CD4-positive, alpha-beta T cell treated with Interleukin-6 for 4 hours (primary cell): ENCODE results near the gene OSBPL8.
"Not testable (repeated sequence)": the region's sequence is repeated elsewhere in the genome, so short reads cannot be mapped to it uniquely, and the experiment has no call there.

Source experiments
- DNase-seq: peaks from one replicate; pipeline ENCODE4 v3.0.0-alpha.2; 2020; ENCODE audit warnings: mixed read lengths

Gene OSBPL8

DNA sequence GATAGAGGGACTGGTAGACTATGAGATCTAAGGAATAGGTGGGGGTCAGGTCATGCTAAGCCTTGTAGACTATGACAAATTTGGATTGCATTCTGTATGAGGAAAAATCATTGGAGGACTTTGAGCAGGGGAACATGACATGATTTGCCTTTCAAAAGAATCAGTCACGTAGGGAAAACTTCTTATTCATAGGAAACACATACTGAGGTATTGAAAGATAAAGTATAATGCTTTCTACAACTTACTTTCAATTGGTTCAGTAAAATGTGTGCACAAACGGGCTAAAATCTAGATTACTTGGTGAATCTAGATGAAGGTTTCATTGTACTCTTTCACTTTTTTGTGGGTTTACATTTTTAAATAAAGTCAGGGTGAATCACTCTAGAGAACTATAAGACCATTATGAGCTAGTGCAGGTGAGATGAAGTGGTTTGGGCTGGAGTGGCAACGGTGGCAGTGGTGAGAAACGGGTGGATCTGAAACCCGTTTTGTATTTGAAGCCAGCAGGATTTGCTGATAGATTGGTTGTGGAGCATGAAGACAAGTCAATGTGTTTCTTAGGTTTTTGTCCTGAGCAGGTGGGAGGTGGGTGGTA lies 218.0 kb downstream of the OSBPL8 start:
- DNase-seq = no peak

DNA sequence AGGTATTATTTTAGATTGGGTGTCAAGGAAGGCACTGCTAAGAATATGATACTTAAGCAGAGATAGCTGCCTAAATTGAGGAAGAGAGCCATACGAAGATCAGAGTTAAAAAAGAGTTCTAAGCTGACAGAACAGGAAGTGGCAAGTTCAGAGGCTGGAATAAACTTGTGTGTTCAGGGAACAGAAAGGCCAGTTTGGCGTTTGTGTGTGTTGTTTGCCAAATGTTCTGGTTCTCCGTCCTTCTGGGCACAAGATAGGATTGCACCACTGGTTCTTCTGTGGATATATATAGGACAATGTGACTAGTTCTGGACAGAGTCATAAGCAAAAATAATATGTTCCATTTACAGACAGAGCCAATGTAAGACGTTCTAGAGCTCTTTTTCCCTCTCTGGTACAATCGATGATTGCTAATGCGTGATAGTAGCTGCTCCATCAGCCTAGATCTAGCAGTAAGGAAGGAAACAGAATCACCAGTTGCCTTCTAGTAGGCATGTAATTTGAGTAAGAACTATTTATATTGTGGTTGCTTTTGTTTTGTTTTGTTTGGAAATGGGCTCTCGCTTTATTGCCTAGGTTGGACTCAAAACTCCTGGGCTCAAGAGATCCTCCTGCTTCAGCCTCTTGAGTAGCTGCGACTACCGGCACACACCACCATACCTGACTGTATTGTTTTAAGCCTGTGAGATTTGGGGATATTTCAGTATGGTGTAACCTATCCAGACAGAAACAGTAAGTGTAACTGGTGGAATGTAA lies 218.7 kb downstream of the OSBPL8 start:
- DNase-seq = no peak

DNA sequence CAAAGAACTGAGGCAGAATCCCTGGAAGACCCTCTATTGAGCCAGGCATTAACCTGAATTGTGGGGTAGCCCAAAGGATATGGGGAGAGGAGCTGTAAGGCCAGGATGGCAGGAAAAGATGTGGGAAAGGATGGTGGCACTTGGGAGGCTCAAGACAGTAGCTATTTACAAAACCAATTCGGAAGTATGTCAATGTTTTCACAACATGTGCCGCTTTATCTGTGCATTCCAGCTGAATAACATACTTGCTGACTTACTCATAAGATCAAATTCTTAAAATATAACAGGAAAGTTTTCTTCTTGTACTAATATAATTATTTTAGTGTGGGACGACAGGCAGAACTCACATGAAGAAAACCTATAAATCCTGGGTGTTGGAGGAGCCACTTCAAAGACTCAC lies 222.0 kb downstream of the OSBPL8 start:
- no peak for DNase-seq

DNA sequence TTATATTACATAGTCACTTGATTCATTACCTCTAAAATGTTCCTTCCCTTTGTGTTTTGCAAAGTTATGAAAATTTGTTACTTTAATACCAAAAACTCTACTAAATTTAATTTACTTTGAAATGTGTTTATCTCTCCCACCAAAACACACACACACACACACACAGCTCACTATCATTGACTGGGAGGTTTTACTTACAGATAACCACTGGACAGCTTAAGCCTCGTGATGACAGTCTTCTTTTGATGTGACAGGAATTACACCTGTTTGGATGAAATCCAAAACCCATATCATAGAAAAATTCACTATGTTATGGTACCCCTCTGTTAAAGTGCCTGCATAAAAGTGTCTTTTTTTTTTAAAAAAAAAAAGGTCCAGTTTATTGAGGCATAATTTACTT lies 227.0 kb downstream of the OSBPL8 start:
- no peak for DNase-seq

DNA sequence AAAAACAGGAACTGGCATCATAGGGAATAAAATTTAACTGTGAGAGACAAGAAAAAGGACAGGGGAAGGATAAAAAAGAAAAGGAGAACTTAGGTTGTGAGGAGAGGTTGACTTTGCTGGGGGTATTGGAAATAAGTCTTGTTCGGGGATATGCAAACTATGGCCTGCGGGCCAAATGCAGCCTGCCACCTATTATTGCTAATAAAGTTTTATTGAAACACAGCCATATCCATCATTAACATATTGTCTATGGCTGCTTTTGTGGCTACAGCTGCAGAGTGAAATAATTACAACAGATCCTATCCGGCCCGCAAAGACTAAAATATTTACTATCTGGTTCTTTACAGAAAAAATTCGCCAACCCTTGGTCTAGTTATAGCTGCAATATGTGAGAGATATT lies 230.0 kb downstream of the OSBPL8 start:
- DNase-seq = no peak

DNA sequence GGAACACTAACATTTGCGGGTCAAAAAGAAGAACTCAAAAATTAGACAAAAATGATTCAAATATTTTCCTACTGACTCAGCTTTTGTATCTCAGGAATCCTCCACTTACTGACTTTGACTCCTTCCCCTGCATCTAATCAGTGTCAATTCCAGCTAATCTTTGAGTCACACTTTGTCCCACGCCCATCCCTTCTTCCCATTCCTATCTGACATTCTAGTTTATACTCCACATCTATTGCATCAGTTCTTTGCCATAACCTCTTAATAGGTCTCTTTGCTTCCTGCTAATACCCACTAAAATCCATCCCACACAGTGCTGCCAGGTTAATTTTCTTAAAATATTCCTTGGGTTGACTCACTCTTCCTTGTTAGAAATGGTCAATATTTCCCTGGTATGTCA lies 230.4 kb downstream of the OSBPL8 start:
- DNase-seq = no peak

DNA sequence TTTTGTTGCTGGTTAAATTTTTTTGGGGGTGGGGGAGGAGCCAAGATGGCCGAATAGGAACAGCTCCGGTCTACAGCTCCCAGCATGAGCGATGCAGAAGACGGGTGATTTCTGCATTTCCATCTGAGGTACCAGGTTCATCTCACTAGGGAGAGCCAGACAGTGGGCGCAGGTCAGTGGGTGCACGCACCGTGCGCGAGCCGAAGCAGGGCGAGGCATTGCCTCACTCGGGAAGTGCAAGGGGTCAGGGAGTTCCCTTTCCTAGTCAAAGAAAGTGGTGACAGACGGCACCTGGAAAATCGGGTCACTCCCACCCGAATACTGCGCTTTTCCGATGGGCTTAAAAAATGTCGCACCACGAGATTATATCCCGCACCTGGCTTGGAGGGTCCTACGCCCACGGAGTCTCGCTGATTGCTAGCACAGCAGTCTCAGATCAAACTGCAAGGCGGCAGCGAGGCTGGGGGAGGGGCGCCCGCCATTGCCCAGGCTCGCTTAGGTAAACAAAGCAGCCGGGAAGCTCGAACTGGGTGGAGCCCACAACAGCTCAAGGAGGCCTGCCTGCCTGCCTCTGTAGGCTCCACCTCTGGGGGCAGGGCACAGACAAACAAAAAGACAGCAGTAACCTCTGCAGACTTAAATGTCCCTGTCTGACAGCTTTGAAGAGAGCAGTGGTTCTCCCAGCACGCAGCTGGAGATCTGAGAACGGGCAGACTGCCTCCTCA lies 239.8 kb downstream of the OSBPL8 start:
- DNase-seq = not testable (repeated sequence)

DNA sequence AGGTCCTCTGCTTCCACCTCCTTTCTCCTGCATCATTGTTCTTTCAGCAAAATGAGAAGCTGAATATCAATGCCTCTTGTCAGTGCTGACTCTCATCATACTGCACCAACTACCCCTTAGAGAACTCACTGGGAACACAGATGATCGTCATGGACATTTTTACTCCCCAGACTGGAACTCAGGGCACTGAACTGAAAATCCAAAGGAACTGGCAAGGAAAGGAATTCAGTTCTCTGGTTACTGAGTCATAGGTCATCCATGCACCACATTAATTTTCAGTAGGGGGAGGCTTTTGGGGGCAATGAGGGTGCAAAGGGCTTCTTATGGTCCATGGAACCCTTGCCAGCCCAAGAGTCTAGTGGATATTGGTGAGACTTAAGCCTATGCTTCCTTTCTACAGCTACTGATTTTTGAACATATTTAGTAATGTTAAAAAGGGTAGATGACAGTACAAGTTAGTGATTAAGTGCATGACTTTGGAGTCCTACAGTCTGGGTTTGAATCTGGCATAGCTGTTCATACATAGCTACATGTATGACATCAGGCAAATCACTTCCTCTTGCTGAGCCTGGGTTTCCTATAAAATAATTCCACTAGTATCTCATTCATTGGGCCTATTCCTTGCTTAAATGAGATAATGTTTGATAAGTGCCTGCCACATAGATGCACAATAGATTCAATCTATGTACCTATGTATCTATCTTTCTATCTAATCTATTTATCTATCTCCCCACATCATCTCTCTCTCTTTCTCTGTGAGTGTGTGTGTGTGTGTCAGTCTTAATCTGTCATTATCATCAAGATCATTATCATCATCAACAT lies 240.6 kb downstream of the OSBPL8 start:
- no peak for DNase-seq

DNA sequence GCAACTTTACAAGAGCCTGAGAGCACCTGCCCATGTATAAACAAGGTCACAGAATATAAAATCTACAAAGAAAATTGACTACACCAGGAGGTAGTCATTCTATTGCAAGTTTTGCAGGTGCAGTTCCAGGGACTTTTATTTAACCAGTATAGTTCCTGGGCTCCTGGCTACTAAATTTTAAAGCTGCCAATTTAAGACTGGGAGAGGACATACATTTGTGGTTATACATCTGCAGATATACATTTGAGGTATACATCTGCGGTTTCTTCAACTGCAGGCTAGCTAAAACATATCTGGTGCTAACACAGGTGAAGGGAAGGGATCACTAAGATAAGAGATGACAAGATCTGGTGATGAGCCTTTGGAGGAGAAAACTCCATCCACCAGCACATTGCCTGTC lies 241.6 kb downstream of the OSBPL8 start:
- no peak for DNase-seq

DNA sequence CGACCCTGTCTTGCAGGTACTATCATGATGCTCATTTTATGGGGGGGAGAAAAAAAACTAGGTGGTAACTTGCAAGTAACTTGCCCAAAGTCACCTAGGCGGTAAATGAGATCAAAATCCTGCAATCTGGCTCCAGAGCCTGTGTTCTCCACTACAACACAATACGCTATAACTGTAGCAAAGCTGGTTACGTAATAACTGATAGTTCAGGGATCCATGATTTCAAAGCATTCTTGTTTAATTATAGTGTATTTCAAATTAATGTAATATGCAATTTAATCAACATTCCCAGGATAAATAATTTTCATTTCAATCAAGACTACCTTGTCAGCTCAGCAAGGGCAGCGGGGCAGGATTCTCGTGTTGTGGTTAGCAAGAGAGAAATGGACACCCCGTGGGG lies 243.1 kb downstream of the OSBPL8 start:
- DNase-seq = no peak

DNA sequence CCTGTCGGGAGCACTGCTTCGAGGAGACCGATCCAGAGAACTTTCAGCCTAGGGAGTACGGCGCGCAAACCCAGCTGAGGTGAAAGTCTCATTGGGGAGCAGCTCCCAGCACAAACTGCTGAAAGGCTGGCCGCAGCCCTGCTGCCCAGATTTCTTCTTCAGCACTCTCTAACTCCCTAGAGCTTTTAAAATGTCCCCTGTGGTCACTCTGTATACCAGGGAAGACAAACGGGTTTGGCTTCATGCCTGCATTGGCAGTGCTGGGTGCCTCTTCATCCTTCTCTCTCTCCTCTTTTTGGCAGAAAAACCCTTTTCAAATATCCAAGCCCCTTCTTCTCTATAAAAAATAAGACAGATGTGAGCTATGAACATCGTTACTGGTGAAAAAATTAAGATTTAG lies 246.3 kb downstream of the OSBPL8 start:
- DNase-seq = no peak

DNA sequence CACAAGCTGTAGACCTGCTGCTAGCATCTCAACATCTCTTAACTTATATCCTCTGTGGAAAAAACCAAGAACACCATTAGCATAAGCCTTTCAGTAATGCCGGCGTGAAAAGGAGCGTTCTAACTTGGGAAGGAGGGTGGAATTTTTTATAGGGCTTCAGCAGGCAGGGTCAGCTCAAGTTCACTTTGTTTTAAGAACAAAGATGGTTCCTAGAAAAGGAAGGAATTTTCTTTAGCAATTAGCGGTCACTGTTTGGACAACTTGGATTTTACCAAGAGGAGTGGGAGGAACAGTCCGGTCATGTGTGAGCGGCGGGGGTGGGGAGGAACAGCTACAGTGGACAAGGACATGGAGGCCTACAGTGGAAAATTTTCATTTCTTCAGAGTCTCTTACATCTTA lies 247.3 kb downstream of the OSBPL8 start:
- DNase-seq = no peak

DNA sequence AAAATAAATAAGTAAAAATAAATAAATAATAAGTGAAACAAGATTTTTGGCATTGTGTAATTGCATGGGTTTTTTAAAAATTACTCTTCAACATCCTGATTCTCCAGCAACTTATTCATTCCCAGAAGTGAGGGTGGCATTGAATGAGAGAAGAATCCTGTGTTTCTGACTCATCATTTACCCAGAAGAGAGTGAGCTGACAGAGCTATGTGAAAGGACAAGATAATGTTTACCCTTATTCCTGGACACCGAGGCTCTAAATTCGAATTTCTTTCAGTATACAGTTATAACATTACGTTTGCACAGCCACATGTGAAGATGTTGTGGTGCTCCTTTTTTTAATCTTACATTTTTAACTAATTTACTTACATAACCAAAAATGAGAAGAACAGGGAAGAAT lies 247.8 kb downstream of the OSBPL8 start:
- no peak for DNase-seq

DNA sequence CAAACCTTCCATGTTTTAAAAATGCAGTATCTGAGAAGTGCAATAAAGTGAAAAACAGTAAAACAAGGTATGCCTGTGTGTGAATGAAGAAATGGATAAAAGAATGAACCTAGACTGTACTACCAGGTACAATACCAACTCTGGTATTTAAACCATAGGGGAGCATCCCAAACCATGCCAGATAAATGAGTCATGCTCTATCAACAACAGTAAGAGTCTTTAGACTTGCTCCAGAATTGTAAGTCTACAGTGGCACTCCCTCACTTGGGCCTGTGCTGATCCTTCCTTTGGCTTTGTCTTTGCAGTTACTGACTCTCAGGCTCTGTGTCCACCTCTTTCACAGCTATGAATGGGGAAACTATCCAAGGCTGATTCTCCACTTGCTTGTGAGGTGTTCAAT lies 249.5 kb downstream of the OSBPL8 start:
- DNase-seq = no peak

DNA sequence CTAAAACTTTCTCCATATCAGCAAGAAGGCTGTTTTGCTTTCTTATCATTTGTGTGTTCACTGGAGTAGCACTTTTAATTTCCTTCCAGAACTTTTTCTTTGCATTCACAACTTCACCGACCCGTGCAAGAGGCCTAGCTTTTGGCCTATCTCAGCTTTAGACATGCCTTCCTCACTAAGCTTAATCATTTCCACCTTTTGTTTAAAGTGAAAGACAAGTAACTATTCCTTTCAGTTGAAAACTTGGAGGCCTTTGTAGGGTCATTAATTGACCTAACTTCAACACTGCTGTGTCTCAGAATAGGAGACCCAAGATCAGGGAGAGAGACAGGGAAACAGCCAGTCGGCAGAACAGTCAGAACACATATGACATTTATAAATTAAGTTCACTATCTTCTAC lies 250.7 kb downstream of the OSBPL8 start:
- DNase-seq = no peak

DNA sequence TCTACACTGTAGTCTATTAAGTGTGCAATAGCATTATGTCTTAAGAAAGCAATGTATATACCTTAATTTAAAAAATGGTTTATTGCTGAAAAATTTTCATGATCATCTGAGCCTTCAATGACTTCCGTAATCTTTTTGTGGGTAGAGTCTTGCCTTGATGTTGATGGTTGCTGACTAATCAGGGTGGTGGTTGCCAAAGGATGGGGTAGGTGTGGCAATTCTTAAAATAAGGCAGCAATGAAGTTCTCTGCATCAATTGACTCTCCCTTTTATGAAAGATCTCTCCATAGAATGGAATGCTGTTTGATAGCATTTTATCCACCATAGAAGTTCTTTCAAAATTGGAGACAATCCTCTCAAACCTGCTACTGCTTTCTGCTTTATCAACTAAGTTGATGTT lies 252.5 kb downstream of the OSBPL8 start:
- DNase-seq = no peak

DNA sequence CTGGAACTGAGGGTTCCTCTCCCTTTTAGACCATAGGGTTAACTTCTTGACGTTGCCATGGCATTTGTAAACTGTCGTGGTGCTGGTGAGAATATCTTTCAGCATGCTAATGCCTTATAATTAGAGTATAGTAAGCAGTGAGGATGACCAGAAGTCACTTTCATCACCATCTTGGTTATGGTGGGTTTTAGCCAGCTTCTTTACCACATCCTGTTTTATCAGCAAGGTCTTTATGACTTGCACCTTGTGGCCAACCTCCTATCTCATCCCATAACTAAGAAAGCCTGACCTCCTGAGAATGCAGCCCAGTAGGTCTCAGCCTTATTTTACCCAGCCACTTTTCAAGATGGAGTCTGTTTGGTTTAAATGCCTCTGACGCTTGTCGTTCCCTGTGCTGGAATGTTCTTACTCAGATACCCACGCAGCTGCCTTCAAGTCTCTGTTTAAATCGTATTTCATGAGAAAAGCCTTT lies 255.5 kb downstream of the OSBPL8 start:
- DNase-seq = no peak

DNA sequence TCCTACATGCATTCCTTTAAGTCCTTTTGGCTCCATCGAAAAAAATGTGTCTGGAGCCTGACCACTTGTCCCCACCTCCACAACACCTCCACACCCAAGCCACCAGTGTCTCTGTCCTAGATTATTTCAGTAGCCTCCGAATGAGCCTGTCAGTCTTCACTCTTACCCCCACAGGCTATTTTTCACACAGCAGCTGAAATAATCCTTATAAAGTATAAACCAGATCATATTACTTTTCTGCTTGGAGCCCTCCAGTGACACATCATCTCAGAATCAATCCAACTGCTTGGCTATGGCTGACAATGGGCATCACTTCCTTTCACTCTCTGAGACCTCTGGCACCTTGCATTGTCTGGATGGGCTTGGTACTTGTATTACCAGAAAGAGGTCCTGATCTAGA lies 256.2 kb downstream of the OSBPL8 start:
- no peak for DNase-seq
